Measurements from ENCODE around the gene WDR93.
"Not testable (repeated sequence)": the region's sequence is repeated elsewhere in the genome, so short reads cannot be mapped to it uniquely, and the experiment has no call there.

Gene WDR93

DNA sequence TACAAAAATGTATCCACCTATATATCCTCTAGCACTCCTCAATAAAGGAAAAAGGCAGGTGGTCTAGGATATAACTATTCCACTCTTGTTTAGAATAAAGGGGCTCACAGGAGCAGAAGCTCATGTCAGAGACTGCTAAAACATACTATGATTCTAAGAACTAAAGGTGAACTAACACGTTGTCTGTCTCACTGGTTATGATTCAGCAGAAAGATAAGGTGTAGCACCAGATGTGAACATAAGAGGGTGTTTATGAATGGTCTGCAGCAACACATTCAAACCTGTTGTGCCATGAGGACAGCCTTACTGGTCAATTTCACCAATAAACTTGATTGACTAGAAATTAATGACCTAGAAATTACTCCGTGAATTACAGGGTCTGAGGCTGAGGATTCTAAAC lies 4.6 kb upstream of the WDR93 start:
- DNase-seq (ENCODE audit: low read depth in 2 of 2), result no peak

DNA sequence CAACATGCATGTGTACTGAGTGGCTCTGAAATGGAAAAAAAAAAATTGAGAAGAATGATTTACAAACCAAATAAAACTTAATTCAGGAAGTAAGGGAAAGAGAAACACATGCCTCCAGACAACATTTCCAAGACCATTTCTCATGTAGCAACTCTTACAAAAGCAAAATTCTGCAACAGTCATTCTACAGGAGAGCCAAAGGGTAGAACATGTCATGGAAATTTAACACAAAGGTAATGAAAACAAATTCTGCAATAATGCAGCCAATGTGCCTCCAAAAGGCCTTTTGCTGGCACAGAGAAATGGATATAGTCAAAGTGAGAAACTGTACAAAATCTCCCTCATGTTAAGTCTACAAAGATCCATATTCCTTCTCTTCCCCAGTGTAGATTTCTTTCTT lies 4.1 kb upstream of the WDR93 start:
- DNase-seq (ENCODE audit: low read depth in 2 of 2), result no peak

DNA sequence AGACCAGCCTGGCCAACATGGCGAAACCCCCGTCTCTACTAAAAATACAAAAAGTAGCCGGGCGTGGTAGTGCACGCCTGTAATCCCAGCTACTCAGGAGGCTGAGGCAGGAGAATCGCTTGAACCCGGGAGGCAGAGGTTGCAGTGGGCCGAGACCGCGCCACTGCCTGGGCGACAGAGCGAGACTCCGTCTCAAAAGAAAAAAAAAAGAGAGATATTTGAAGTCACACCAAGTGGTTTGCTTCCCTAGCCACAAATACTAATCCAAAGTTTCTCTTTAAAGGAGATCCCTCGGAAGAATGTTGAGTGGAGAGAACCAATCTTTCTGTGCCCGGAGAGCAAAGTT lies 708 bp upstream of the WDR93 start:
- DNase-seq (ENCODE audit: low read depth in 2 of 2), result not testable (repeated sequence)

- DNase-seq (ENCODE audit: low read depth in 2 of 2), result no peak
Measured at GRCh38 chr15:89693091-89693490, 2.5 kb downstream of the WDR93 start.

GRCh38 chr15:89693696-89694095 lies 3.1 kb downstream of the WDR93 start:
- no peak for DNase-seq (ENCODE audit: low read depth in 2 of 2)

DNA sequence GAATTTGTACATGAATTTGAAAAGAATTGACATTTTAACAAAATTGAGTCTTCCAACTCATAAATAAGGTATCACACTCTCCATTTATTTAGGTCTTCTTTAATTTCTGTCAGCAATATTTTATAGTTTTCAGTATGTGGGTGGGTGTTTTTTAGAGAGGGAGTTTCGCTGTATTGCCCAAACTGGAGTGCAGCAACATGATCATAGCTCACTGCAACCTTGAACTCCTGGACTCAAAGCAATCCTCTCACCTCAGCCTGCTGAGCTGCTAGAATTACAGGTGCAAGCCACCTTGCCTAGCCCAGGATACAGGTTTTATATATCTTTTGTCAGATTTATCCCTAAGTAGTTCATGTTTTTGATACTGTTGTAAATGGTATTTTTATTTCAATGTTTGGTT lies 4.6 kb downstream of the WDR93 start:
- DNase-seq (ENCODE audit: low read depth in 2 of 2), result no peak

GRCh38 chr15:89704411-89704810 lies 13.8 kb downstream of the WDR93 start:
- DNase-seq (ENCODE audit: low read depth in 2 of 2), result no peak

- DNase-seq (ENCODE audit: low read depth in 2 of 2), result no peak
Measured at GRCh38 chr15:89707577-89707976, 17.0 kb downstream of the WDR93 start.

DNA sequence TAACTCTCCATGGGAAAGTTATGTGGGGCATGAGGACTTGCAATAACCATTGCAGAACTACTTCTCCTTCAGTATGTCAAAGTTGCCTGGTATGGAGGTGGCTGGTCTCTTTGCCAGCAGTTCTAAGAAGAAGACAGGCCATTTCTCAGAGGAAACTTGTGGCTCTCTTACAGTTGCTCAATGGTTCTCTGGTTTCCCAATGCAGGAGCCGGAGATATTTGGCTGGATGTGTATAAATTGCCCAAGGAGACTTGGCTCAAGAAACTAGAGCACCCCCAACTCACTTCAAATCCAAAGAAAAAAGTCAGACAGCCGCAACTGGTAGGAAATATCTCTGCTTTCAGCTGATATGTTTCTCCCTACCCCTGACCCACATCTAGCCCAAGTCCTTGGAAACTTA lies 24.2 kb downstream of the WDR93 start:
- DNase-seq (ENCODE audit: low read depth in 2 of 2), result no peak

DNA sequence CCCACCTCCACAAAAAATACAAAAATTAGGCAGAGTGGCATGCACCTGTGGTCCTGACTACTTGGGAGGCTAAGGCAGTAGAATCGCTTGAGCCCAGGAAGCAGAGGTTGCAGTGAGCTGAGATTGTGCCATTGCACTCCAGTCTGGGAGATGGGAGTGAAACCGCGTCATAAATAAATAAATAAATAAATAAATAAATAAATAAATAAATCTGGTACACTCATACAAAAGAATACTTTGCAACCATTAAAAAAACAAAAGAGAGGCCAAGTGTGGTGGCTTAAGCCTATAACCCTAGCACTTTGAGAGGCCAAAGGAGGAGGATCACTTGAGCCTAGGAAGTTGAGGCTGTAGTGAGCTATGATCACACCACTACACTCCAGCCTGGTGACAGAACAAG lies 32.4 kb downstream of the WDR93 start:
- DNase-seq (ENCODE audit: low read depth in 2 of 2), result no peak

GRCh38 chr15:89724621-89725020 lies 34.0 kb downstream of the WDR93 start:
- no peak for DNase-seq (ENCODE audit: low read depth in 2 of 2)

GRCh38 chr15:89725064-89725463 lies 34.5 kb downstream of the WDR93 start:
- DNase-seq (ENCODE audit: low read depth in 2 of 2), result no peak

DNA sequence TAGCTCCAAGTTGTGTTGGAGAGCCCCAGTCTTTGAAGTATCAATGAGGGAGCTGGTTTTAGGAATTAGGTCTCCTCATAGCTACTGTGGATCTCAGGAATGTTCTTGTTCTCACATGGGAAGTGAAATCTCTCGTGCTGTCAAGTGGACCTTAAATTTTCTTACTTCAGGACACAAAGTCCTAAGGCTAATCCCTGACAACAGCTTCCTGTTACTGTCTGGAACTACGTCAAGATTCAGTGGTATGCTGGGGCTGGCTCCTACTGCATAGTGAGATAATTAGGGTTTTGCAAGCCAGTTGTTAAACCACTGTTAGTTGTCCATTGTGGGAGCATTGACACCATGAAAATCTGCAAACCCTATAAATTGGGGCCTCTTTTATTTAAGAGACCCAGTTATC lies 37.6 kb downstream of the WDR93 start:
- DNase-seq (ENCODE audit: low read depth in 2 of 2), result no peak

GRCh38 chr15:89731275-89731674 lies 40.7 kb downstream of the WDR93 start:
- no peak for DNase-seq (ENCODE audit: low read depth in 2 of 2)

DNA sequence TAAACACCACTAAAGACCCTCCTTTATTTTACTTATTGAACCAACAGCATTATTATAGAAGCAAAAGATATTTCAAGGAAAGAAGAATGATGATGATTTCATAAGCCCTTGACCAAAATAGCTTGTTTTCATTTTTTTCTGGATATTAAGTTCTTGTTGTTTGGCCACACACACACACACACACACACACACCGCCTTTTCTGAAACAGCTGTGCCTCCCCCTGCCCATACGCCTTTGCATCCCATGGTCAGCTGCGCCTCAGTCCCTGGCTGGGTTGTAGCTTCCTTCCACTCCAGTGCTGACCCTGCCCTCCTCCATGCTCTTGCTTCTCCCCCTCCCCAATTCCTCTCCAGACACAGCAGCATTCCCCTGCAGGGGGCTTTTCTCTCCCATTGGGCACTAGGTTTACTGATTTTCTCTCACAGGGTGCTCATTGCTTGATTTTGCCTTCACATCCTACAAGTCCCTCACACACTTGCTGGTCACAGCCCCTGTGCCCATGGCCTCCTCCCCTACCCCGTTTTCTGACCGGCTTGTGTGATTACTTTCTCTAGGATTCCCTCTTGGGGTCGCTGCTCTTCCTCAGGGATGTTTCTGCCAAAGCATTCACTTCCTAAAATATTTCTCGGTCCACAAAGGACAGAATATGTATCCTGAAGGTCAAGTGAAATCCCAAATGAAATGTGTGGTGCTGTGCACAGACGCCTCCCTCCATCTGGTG lies 42.0 kb downstream of the WDR93 start:
- no peak for DNase-seq (ENCODE audit: low read depth in 2 of 2)

DNA sequence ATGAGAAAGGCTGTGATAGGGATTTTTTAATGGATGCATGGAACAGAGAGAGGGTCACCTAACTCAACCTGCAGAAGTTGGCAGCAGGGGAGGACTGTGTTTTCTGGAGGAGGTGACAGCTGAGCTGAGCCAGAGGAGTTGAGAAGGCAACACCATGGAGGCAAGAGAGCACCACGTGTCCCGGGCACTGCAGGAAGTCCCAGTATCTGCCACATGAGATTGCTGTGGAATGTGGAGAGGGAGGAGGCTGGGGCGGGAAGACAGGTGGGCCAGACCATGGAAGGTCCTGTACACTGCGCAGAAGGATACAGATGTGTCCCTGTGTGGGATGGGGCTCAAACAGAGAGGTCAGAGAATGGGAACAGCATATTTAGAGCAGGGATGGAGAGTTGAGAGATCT lies 45.2 kb downstream of the WDR93 start:
- DNase-seq (ENCODE audit: low read depth in 2 of 2), result no peak

GRCh38 chr15:89740137-89740536 lies 49.5 kb downstream of the WDR93 start:
- no peak for DNase-seq (ENCODE audit: low read depth in 2 of 2)

DNA sequence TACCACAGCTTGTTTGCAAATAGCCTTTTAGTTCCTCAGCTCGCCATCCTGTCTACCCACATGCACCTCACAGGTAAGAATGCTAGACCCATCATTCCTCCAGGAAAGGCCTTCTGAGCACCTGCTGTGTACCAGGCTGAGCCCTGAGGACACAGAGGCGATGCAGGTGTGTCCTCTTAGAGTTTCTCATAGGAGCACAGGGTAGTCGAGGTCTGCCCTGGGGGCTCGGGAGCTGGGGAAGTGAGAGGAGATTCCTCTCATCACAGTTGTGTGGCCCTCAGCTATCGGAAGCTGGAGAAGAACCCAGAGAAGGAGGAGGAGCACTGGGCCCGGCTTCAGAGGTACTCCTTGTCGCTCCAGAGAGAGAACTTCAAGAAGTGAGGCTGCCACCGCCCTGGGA lies 52.4 kb downstream of the WDR93 start:
- no peak for DNase-seq (ENCODE audit: low read depth in 2 of 2)

- DNase-seq (ENCODE audit: low read depth in 2 of 2), result no peak
Measured at GRCh38 chr15:89743594-89743993, 53.0 kb downstream of the WDR93 start.

DNA sequence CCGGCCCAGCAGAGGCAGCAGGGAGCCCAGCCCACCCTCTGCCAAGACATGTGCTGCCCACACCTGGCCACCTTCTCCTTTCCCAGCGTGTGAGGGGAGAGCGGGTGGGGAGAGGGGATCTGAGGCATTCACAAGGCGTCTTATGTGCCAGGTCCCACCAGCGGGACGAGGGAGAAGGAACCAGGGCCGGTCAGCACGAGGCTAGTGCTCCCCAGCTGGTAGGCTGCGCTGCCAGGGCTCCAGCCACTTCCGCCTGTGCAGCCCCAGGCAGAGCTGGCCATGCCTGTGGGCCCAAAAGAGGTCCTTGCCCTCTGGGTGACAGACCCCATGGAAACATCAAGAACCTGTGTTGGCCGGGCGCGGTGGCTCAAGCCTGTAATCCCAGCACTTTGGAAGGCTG lies 54.5 kb downstream of the WDR93 start:
- no peak for DNase-seq (ENCODE audit: low read depth in 2 of 2)

DNA sequence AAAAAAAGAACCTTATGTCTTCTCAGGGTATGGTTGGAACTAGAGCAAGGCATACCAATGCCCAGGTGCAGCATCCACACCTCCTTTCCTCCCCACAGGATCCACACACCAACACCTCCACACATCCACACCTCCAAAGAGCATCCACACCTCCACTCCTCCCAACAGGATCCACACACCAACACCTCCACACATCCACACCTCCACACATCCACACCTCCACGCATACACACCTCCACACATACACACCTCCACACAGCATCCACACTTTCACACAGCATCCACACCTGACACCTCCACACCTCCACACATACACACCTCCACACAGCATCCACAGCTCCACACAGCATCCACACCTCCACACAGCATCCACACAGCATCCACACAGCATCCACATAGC lies 55.2 kb downstream of the WDR93 start:
- no peak for DNase-seq (ENCODE audit: low read depth in 2 of 2)

GRCh38 chr15:89746386-89746780 lies 55.8 kb downstream of the WDR93 start:
- no peak for DNase-seq (ENCODE audit: low read depth in 2 of 2)

GRCh38 chr15:89747708-89748682 lies 57.4 kb downstream of the WDR93 start:
- DNase-seq (ENCODE audit: low read depth in 2 of 2), result no peak
